Measurements from ENCODE around the gene PPIF. TPM values are rescaled to one million over a fixed set of nuclear protein-coding genes. Genes with fewer than 3 reads are reported as not detected.
A peak's percentile ranks its signal among the peaks of the same experiment; 100 is the strongest.

Gene PPIF
- total and polyA plus RNA-seq, 4 donors, result 9.0 to 21.2 (median 14.0) TPM

DNA sequence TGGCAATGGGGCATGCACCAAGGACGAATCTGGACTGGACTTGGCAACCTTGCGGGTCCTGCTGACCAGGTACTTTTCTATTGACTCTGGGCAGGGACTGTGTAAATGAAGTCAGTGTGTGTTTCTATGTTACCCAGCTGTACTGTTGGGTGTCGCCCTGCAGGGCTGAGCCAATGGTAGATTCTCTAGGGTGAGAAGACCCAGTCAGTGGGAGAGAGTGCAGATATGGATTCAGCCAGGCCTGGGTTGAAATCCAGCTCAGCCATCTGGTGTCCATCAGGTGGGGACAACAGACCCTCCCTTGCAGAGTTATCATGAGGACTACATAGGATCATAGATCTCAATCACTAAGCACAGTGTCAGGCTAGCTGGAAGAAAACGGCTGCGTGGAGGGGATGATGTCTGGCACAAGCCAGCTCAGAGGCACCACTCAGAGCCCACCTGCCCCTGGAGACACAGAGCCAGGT, 4.9 kb upstream of the PPIF start:
- DNase-seq (peak in 1 of 2 donors; percentile 12), ATAC-seq (ENCODE audit: low FRiP score) (no peak)
- Histone ChIP-seq H3K9me3 (ENCODE audit: control insufficient read depth, low read length) (no peaks in the 10 kb centered on the region), H3K27me3 (ENCODE audit: control insufficient read depth in 1 of 2, insufficient read depth in 2 of 2, low read length in 1 of 2) (no peaks in the 10 kb centered on the region), H3K4me3 (ENCODE audit: low read length in 2 of 2) (no peak overlapping the region), H3K36me3 (ENCODE audit: control insufficient read depth in 1 of 2, insufficient read depth in 2 of 2, low read length in 1 of 2) (no peaks in the 10 kb centered on the region), H3K4me1 (ENCODE audit: control insufficient read depth in 1 of 2, insufficient read depth in 2 of 2, low read length in 2 of 2) (no peaks in the 10 kb centered on the region), H3K27ac (ENCODE audit: low read depth in 1 of 2, low read length in 2 of 2) (no peak overlapping the region)
- WGBS, 2 donors, result 96 to 97% methylated on average over 5 of the region's 5 CpGs
- intact Hi-C loops (cut with DNase I), result no loop called here

DNA sequence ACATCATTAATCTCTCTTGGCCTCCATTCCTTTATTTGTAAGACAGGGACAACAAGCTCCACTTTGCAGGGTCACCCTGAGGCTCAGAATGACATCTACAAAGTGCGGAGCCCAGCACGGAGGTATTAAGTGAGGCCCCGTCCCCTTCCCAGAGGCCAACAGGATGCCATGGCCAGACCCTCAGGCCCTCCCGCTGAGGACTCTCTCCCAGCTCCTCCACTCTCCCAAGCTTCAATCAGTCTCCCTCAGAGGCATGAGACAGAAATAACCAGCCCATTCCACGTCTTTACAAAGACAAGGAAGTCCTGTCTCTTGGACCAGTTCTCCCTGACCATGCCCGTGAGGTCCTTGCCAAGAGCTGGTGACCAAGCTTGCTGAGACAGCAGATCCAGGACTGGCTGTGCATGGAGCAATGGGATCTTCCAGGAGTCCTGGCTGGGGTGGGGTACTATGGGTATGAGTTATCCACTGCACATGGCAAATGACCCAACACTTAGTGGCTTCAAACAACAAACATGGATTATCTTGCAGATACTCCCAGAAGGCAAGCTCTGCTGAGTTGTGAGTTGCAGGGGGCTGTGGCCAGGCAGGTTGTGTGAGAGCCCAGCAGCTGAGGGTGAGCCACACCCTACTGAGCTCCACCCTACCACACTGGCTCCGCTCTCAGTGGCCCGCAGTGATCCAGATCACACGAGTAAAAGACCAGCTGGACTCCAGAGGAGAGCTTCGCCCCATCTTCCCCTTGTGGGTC, 4.3 kb upstream of the PPIF start:
- H3K36me3 ChIP-seq (ENCODE audit: control insufficient read depth in 1 of 2, insufficient read depth in 2 of 2, low read length in 1 of 2), result no peaks in the 10 kb centered on the region
- no peak for ATAC-seq (ENCODE audit: low FRiP score)
- H3K9me3 ChIP-seq (ENCODE audit: control insufficient read depth, low read length), result no peaks in the 10 kb centered on the region
- no peak for DNase-seq
- H3K27me3 ChIP-seq (ENCODE audit: control insufficient read depth in 1 of 2, insufficient read depth in 2 of 2, low read length in 1 of 2), result no peaks in the 10 kb centered on the region
- no peaks in the 10 kb centered on the region for H3K4me1 ChIP-seq (ENCODE audit: control insufficient read depth in 1 of 2, insufficient read depth in 2 of 2, low read length in 2 of 2)
- intact Hi-C loops (cut with DNase I), result no loop called here
- H3K4me3 ChIP-seq (ENCODE audit: low read length in 2 of 2), result no peak overlapping the region
- H3K27ac ChIP-seq (ENCODE audit: low read depth in 1 of 2, low read length in 2 of 2), result no peak overlapping the region
- WGBS, 2 donors, result 80% methylated on average over 10 of the region's 10 CpGs

DNA sequence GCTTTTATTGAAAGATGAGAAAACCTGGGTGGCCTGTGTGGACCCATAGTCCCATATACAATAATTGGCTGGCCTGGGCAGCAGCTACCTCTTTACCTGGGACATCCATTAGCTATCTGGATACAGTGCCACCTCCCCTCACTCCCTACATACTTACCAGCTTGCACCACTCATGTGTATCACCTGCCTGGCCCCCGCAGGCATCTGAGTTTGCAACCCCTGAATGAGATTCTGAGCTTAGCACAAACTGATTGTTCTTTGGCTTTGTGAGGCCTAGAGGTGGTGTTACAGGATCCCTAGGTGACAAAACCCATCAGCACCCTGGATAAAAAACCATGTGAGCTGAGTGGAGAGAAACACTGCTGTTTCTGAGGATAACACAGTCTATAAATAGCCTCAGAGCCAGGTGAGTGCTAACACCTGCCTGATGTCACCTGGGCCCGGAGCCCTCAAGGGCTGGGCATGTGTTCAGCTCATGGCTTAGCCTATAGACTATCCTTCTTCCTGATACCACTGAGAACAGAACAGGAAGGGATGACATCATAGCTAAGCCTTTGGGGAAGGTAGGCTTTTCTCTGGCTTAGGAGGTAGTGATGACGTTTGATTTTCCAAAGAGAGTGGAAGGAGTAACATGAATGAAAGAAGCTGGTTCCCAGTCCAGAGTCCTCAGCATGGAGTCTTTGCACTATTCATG, 2.6 kb upstream of the PPIF start:
- no peak overlapping the region for H3K27ac ChIP-seq (ENCODE audit: low read depth in 1 of 2, low read length in 2 of 2)
- no peak for DNase-seq
- H3K4me1 ChIP-seq (ENCODE audit: control insufficient read depth in 1 of 2, insufficient read depth in 2 of 2, low read length in 2 of 2), result no peaks in the 10 kb centered on the region
- H3K4me3 ChIP-seq (ENCODE audit: low read length in 2 of 2), result no peak overlapping the region
- H3K27me3 ChIP-seq (ENCODE audit: control insufficient read depth in 1 of 2, insufficient read depth in 2 of 2, low read length in 1 of 2), result no peaks in the 10 kb centered on the region
- whole genome bisulfite sequencing, 2 donors, result 91% methylated on average over 3 of the region's 3 CpGs
- no peaks in the 10 kb centered on the region for H3K36me3 ChIP-seq (ENCODE audit: control insufficient read depth in 1 of 2, insufficient read depth in 2 of 2, low read length in 1 of 2)
- intact Hi-C loops (cut with DNase I), result no loop called here
- no peaks in the 10 kb centered on the region for H3K9me3 ChIP-seq (ENCODE audit: control insufficient read depth, low read length)
- no peak for ATAC-seq (ENCODE audit: low FRiP score)

DNA sequence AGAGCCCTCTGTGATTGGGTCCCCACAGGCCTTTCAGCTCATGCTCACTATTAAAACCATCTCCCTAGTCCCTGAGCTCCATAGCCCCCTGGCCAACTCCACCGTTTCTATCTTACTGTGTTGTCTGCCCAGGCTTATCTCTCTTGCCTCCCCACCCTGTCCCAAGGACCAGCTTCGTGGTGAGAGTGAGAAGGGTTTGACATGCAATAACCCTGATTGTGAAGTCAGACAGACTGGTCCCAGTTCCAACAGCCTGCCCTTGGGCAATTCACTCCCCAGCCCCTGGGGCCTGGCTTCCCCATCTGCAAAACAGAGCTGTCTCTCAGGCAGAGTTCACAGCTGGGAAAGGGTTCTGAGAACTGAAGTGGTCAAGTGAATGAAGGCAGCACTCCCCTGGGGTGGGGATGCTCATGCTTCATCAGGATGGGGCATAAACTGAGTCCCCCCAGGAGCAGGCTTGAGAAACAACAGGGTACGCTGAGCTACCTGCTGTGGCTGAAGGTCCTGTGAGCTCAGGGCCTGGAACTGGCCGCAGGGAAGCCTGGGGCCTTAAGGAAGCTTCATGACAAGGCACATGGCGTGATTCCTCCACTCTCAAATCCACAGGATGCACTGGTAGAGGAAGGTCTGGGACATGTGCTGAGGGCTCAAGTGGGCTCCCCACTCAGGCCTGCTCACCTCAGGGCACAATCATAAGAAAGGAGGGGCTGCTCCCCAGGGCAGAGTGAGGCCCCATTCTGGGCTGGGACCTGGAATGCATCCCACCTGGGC, 1.8 kb upstream of the PPIF start:
- WGBS, 2 donors, result 92 to 97% methylated on average over 5 of the region's 5 CpGs
- H3K4me3 ChIP-seq (ENCODE audit: low read length in 2 of 2), result no peak overlapping the region
- intact Hi-C loops (cut with DNase I), result no loop called here
- ATAC-seq (ENCODE audit: low FRiP score) (no peak), DNase-seq (peak in 1 of 2 donors; percentile 41)
- no peak overlapping the region for H3K27ac ChIP-seq (ENCODE audit: low read depth in 1 of 2, low read length in 2 of 2)
- H3K4me1 ChIP-seq (ENCODE audit: control insufficient read depth in 1 of 2, insufficient read depth in 2 of 2, low read length in 2 of 2), result no peaks in the 10 kb centered on the region
- no peaks in the 10 kb centered on the region for H3K27me3 ChIP-seq (ENCODE audit: control insufficient read depth in 1 of 2, insufficient read depth in 2 of 2, low read length in 1 of 2)
- no peaks in the 10 kb centered on the region for H3K36me3 ChIP-seq (ENCODE audit: control insufficient read depth in 1 of 2, insufficient read depth in 2 of 2, low read length in 1 of 2)
- no peaks in the 10 kb centered on the region for H3K9me3 ChIP-seq (ENCODE audit: control insufficient read depth, low read length)

DNA sequence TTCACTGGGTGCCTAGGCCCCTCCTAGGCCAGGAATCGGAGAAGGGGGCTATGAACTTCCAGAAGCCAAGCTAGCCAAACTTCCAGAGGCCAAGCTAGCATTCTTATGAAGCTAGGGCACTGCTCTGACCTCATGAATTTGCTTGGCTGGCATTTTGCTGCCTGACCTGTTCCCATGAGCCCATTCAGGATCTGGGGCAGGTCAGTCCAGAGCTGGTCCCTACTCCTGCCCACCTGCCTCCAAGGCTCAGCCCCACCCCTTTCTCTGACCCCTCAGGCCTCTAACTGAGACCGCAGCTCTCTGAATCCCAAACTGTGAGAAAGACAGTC, 1.3 kb upstream of the PPIF start:
- intact Hi-C loops (cut with DNase I), result no loop called here
- Histone ChIP-seq H3K4me3 (ENCODE audit: low read length in 2 of 2) (no peak overlapping the region), H3K27ac (ENCODE audit: low read depth in 1 of 2, low read length in 2 of 2) (no peak overlapping the region), H3K4me1 (ENCODE audit: control insufficient read depth in 1 of 2, insufficient read depth in 2 of 2, low read length in 2 of 2) (no peaks in the 10 kb centered on the region), H3K27me3 (ENCODE audit: control insufficient read depth in 1 of 2, insufficient read depth in 2 of 2, low read length in 1 of 2) (no peaks in the 10 kb centered on the region), H3K36me3 (ENCODE audit: control insufficient read depth in 1 of 2, insufficient read depth in 2 of 2, low read length in 1 of 2) (no peaks in the 10 kb centered on the region), H3K9me3 (ENCODE audit: control insufficient read depth, low read length) (no peaks in the 10 kb centered on the region)
- WGBS, 2 donors, result 94 to 96% methylated on average over 2 of the region's 2 CpGs
- DNase-seq, result peak in 1 of 2 donors; percentile 33
- ATAC-seq (ENCODE audit: low FRiP score), result no peak

DNA sequence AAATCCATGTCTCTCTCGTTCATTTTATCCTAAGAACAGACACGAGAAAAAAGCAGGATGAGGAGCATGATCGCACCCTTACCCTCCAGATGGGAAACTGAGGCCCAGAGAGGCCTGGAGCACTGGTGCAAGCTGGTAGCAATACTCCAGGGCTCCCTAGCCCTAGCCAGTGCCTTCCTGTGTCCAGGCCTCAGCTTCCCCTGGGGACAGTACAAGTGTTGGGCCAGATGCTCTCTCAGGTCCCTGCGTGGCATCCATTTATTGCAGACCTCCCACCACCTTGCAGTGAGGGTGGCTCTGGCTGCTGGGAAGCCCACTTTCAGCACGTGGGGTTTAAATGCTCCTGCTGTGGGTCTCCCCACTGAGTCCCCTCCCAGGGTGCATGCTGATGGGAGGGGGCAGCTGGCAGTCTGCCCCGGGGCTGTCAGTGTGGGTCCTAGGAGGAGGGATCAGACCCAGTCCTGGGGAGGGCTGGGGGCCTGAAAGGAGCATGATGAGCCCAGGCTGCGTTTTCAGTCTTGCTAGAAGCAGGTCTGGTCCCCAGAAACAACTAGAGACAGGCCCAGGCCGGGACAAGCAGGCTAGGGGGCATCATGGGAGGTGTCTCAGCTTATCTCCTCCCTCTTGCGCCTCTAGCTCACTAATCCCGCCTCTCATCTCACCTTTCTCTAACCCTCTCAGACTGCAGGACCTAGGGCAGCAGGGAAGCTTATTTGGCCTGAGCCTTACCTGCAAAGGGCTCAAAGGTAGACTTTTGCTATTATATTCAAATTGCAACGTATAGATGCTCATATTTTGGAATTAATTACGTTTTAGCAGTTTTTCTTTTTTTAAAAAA, 662 bp upstream of the PPIF start:
- DNase-seq, result peak in 1 of 2 donors; percentile 55
- ATAC-seq (ENCODE audit: low FRiP score), result no peak
- no peak overlapping the region for H3K27ac ChIP-seq (ENCODE audit: low read depth in 1 of 2, low read length in 2 of 2)
- no peak overlapping the region for H3K4me3 ChIP-seq (ENCODE audit: low read length in 2 of 2)
- intact Hi-C loops (cut with DNase I), result no loop called here
- 56 to 57% methylated on average over 12 of the region's 12 CpGs for WGBS, 2 donors
- H3K4me1 ChIP-seq (ENCODE audit: control insufficient read depth in 1 of 2, insufficient read depth in 2 of 2, low read length in 2 of 2), result no peaks in the 10 kb centered on the region
- no peaks in the 10 kb centered on the region for H3K36me3 ChIP-seq (ENCODE audit: control insufficient read depth in 1 of 2, insufficient read depth in 2 of 2, low read length in 1 of 2)
- H3K9me3 ChIP-seq (ENCODE audit: control insufficient read depth, low read length), result no peaks in the 10 kb centered on the region
- no peaks in the 10 kb centered on the region for H3K27me3 ChIP-seq (ENCODE audit: control insufficient read depth in 1 of 2, insufficient read depth in 2 of 2, low read length in 1 of 2)

DNA sequence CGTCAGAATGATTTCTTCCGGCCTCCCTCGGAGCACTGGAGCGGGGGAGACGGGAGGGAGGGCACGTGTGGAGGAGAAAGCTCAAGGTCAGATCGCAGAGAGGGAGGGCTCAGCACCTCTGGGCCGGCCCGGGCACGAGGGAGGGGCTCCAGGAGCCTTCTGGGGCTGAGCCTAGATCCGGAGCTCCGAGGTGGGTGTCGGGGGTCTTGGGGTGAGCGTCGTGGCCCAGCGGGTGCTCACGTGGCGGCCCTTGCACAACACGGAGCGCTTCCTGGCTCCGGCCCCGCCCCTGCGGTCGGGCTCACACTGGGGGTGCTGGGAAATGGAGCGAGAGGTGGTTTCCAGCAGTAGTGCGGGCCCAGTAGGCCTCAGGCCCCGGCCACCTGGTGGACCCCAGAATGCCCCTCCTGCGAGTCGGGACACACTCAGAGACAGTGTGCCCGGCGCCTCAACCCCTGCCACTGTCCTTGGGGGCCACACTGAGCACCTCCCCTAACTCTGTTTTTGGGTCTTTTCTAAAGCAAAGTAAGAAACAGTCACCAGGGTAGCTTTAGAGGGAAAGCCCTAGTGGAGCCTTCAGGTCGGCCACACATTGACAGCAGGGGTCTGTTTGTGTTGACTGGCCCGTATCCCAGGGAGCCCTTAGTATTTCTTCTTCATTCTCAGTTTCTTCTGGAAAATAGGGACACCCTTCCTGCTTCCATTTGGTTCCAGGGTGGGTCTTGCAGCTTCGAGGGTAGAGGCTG, 798 bp downstream of the PPIF start:
- no peaks in the 10 kb centered on the region for H3K36me3 ChIP-seq (ENCODE audit: control insufficient read depth in 1 of 2, insufficient read depth in 2 of 2, low read length in 1 of 2)
- intact Hi-C loops (cut with DNase I), result no loop called here
- peak; percentile 85 to 91 for DNase-seq

DNA sequence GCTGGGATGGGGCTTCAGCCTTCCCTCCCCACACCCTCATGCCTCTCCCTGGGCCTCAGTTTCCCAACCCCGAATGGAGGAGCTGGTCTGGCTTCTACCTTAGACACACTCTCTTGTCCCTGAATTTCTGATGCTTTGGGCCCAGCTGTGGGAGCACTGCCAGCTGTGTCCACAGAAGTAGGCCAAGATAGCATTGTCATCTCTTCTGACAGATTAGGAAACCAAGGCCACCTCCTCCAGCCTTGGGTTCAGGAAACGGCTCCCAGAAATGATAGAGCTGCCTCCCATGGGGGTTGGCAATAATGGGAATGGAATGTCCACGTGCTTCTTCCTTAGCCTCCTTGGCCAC, 1.3 kb downstream of the PPIF start:
- Histone ChIP-seq H3K9me3 (ENCODE audit: control insufficient read depth, low read length) (no peaks in the 10 kb centered on the region), H3K36me3 (ENCODE audit: control insufficient read depth in 1 of 2, insufficient read depth in 2 of 2, low read length in 1 of 2) (no peaks in the 10 kb centered on the region), H3K4me3 (ENCODE audit: low read length in 2 of 2) (no peak overlapping the region), H3K27me3 (ENCODE audit: control insufficient read depth in 1 of 2, insufficient read depth in 2 of 2, low read length in 1 of 2) (no peaks in the 10 kb centered on the region), H3K27ac (ENCODE audit: low read depth in 1 of 2, low read length in 2 of 2) (no peak overlapping the region), H3K4me1 (ENCODE audit: control insufficient read depth in 1 of 2, insufficient read depth in 2 of 2, low read length in 2 of 2) (no peaks in the 10 kb centered on the region)
- intact Hi-C loops (cut with DNase I), result no loop called here
- peak in 1 of 2 donors; percentile 44 for DNase-seq
- no peak for ATAC-seq (ENCODE audit: low FRiP score)
- WGBS, 2 donors, result 63 to 76% methylated on average over 3 of the region's 3 CpGs

More for the DNA sequence above, 798 bp downstream of the PPIF start:
- H3K27ac ChIP-seq (ENCODE audit: low read depth in 1 of 2, low read length in 2 of 2), result no peak overlapping the region
- H3K4me1 ChIP-seq (ENCODE audit: control insufficient read depth in 1 of 2, insufficient read depth in 2 of 2, low read length in 2 of 2), result no peaks in the 10 kb centered on the region
- peak overlapping the region; percentile 44 to 56 for H3K4me3 ChIP-seq (ENCODE audit: low read length in 2 of 2)
- H3K9me3 ChIP-seq (ENCODE audit: control insufficient read depth, low read length), result no peaks in the 10 kb centered on the region
- WGBS, 2 donors, result 9% methylated on average over 34 of the region's 34 CpGs
- H3K27me3 ChIP-seq (ENCODE audit: control insufficient read depth in 1 of 2, insufficient read depth in 2 of 2, low read length in 1 of 2), result no peaks in the 10 kb centered on the region
- peak; percentile 75 for ATAC-seq (ENCODE audit: low FRiP score)
